ENCODE data around the gene DRAM2. TPM values are rescaled to one million over a fixed set of nuclear protein-coding genes. Genes with fewer than 3 reads are reported as not detected.

DRAM2 gene
- total RNA-seq, 2 experiments from 2014 or later = 35.7 to 38.7 TPM

DNA sequence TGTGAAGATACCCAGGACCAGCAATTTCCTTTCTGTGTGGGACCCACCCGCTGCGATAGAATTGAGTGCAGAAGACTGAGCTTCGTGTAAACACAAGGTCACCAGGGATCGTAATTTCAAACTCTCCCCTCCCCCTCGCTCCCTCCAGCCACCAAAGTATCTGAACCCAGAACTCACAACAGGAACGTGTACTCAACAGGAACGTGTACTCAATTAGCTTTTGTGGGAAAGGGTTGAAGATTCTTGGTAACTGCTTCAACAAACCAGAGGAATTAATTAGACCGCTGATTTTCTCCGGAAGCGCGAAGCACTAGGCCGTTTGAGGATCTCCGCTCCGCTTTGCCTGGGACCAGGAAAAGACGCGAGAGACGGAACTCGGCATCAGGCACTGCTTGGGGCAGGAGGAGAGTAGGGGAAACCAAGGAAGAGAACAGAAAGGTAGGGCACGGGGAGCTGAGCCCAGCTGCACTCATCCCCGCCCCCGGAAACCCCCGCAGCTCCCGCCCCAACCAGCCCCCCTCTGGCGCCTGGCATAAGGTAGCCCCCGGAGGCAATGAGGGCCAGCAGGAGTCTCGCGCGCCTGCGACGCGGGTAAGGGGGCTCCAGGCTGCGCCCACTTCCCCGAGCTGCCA lies 453 bp downstream of the DRAM2 start:
- H3K36me3 Mint-ChIP-seq (ENCODE audit: low read depth) = peaks cover 57% of the 10 kb centered on the region
- H3K4me1 Mint-ChIP-seq (ENCODE audit: low read depth) = peaks cover 69% of the 10 kb centered on the region
- no peaks in the 10 kb centered on the region for H3K27me3 ChIP-seq (ENCODE audit: control insufficient read depth in 1 of 2, insufficient read depth in 2 of 2, low read length in 2 of 2)
- intact Hi-C loops (cut with DNase I, micrococcal nuclease) = loop anchor here (1.0 to 10.0 kb wide), 4 partner anchors 195 to 735 kb away; partner anchors contain the start of genes DDX20 (in 1 of the 2) and LAMTOR5 (in 1 of the 2)
- no peaks in the 10 kb centered on the region for H3K9me3 ChIP-seq (ENCODE audit: control insufficient read depth in 1 of 2, insufficient read depth in 1 of 2, low read length in 2 of 2)
- H3K4me3 ChIP-seq (ENCODE audit: low read length) = peak overlapping the region; percentile 94
- peak overlapping the region; percentile 90 for H3K27ac Mint-ChIP-seq
- no peaks in the 10 kb centered on the region for H3K9me3 Mint-ChIP-seq
- H3K27ac ChIP-seq (ENCODE audit: low read depth in 1 of 2, low read length in 2 of 2) = peak overlapping the region; percentile 80 to 91
- ChIA-PET POLR2A (interaction anchor here (0.7 to 3.2 kb wide), 29 partner anchors 9 to 454 kb away, joined by 3 to 28 read pairs (median 5); partner anchors contain the start of genes CD53 and LRIF1), CTCF (interaction anchor here (0.7 to 1.9 kb wide), 2 partner anchors 195 to 520 kb away, joined by 3 to 4 read pairs; no protein-coding TSS in a partner anchor)
- no peak for TF ChIP-seq CTCF (IDR thresholded peaks at IDR 0.05)
- peaks cover 17% of the 10 kb centered on the region for H3K4me1 ChIP-seq (ENCODE audit: insufficient read depth, low read length)
- DNase-seq (peak in 9 of 14 experiments; percentile 5 to 73 (median 15)), ATAC-seq (ENCODE audit: poor library complexity) (peak; percentile 59)
- no peaks in the 10 kb centered on the region for H3K27me3 Mint-ChIP-seq
- H3K4me3 Mint-ChIP-seq = peak overlapping the region; percentile 100
- H3K36me3 ChIP-seq (ENCODE audit: insufficient read depth, low read length) = peaks cover 17% of the 10 kb centered on the region

DNA sequence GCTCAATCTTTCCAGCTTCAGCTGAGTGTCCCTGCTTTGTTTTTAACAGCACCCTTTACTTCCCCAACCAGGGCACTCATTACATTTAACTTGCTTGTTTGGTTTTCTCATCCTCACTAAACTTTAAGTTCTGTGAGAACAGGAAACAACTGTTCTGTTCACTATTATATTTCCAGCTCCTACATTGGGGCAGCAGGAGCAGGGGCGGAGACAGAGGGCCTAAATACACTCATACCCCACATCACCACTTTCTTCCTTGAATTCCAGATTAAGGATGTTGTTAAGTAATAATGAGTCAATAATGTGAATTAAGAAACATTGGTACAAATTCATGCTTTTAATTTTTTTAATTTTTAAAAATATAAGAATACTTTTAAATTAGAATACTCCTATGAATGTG lies 6.0 kb downstream of the DRAM2 start:
- Histone ChIP-seq H3K9me3 (ENCODE audit: control insufficient read depth in 1 of 2, insufficient read depth in 1 of 2, low read length in 2 of 2) (no peaks in the 10 kb centered on the region), H3K27me3 (ENCODE audit: control insufficient read depth in 1 of 2, insufficient read depth in 2 of 2, low read length in 2 of 2) (no peaks in the 10 kb centered on the region), H3K27ac (ENCODE audit: low read depth in 1 of 2, low read length in 2 of 2) (no peak overlapping the region), H3K4me3 (ENCODE audit: low read length) (no peak overlapping the region), H3K4me1 (ENCODE audit: insufficient read depth, low read length) (peaks cover 6% of the 10 kb centered on the region), H3K36me3 (ENCODE audit: insufficient read depth, low read length) (peaks cover 32% of the 10 kb centered on the region)
- H3K27me3 Mint-ChIP-seq = no peaks in the 10 kb centered on the region
- no peak overlapping the region for H3K4me3 Mint-ChIP-seq
- no peak for TF ChIP-seq CTCF (IDR thresholded peaks at IDR 0.05)
- H3K27ac Mint-ChIP-seq = no peak overlapping the region
- peaks cover 63% of the 10 kb centered on the region for H3K36me3 Mint-ChIP-seq (ENCODE audit: low read depth)
- ChIA-PET POLR2A (interaction anchor here (0.6 kb wide), 1 partner anchor 12 kb away, joined by 3 read pairs; no protein-coding TSS in a partner anchor), CTCF (no interaction called here)
- no peaks in the 10 kb centered on the region for H3K9me3 Mint-ChIP-seq
- peaks cover 49% of the 10 kb centered on the region for H3K4me1 Mint-ChIP-seq (ENCODE audit: low read depth)
- DNase-seq = no peak
- intact Hi-C loops (cut with DNase I, micrococcal nuclease) = loop anchor here in 1 of 2 experiments (10.0 kb wide), 1 partner anchor 729 kb away; the partner anchor contains the start of gene LAMTOR5
- no peak for ATAC-seq (ENCODE audit: poor library complexity)

- ChIA-PET POLR2A (interaction anchor here (0.8 kb wide), 1 partner anchor 19 kb away, joined by 3 read pairs; no protein-coding TSS in a partner anchor), CTCF (interaction anchor here (1.0 to 1.2 kb wide), 2 partner anchors 44 to 51 kb away, joined by 3 read pairs; no protein-coding TSS in a partner anchor)
- ATAC-seq (ENCODE audit: poor library complexity) = no peak
- Mint-ChIP-seq H3K27ac (no peak overlapping the region), H3K36me3 (ENCODE audit: low read depth) (peaks cover 73% of the 10 kb centered on the region), H3K4me3 (no peak overlapping the region), H3K9me3 (no peaks in the 10 kb centered on the region), H3K27me3 (no peaks in the 10 kb centered on the region), H3K4me1 (ENCODE audit: low read depth) (peaks cover 55% of the 10 kb centered on the region)
- Histone ChIP-seq H3K9me3 (ENCODE audit: control insufficient read depth in 1 of 2, insufficient read depth in 1 of 2, low read length in 2 of 2) (no peaks in the 10 kb centered on the region), H3K36me3 (ENCODE audit: insufficient read depth, low read length) (peaks cover 41% of the 10 kb centered on the region), H3K27ac (ENCODE audit: low read depth in 1 of 2, low read length in 2 of 2) (no peak overlapping the region), H3K27me3 (ENCODE audit: control insufficient read depth in 1 of 2, insufficient read depth in 2 of 2, low read length in 2 of 2) (no peaks in the 10 kb centered on the region), H3K4me1 (ENCODE audit: insufficient read depth, low read length) (no peaks in the 10 kb centered on the region), H3K4me3 (ENCODE audit: low read length) (no peak overlapping the region)
- intact Hi-C loops (cut with DNase I, micrococcal nuclease) = loop anchor here in 1 of 2 experiments (10.0 kb wide), 1 partner anchor 727 kb away; the partner anchor contains the start of gene LAMTOR5
- DNase-seq = no peak
- TF ChIP-seq CTCF (IDR thresholded peaks at IDR 0.05) = no peak
Measured at GRCh38 chr1:111131693-111132092, 8.2 kb downstream of the DRAM2 start.
